HCT116 (cell line): ENCODE measurements around the gene DHRSX. TPM values are rescaled to one million over a fixed set of nuclear protein-coding genes. Genes with fewer than 3 reads are reported as not detected.
"Not testable (repeated sequence)": the region's sequence is repeated elsewhere in the genome, so short reads cannot be mapped to it uniquely, and the experiment has no call there.

Experiments
- ATAC-seq: fragments of 200-7000 bp; cut with Tn5 transposase; 2 replicates; pipeline ENCODE4 v1.9.1; 2020; ENCODE audit warnings: mild to moderate bottlenecking, moderate library complexity
- BruUV-seq: library from RNA; stranded (reverse); fragments of 400-500 nt; replicated peaks from 2 replicates; lab custom pipeline; 2021; lab: Mats Ljungman, UMichigan
- CTCF ChIA-PET: fragments of 300-600 bp; sonication (Branson Sonifier 250); formaldehyde crosslinking; loops from one replicate; lab custom pipeline; 2021; ENCODE audit warnings: antibody characterized with exemption; lab: Charles Lee
- POLR2A ChIA-PET: fragments of 300-600, 350-600 bp; sonication (Branson Sonifier 250); formaldehyde crosslinking; loops from one replicate; lab custom pipeline; 2021; ENCODE audit warnings: antibody characterized with exemption; lab: Charles Lee
- RAD21 ChIA-PET, 2 experiments: fragments of 300-600 bp; sonication (Branson Sonifier 250); formaldehyde crosslinking; loops; one replicate each; lab custom pipeline; 2023; ENCODE audit warnings: low total read pairs in 2 of 2; ENCODE audit not compliant: uncharacterized antibody in 2 of 2, unreplicated experiment in 2 of 2, low non-redundant PET in 1 of 2; lab: Charles Lee
- DNase-seq: peaks from one replicate; pipeline ENCODE4 v3.0.0-alpha.2; 2010; ENCODE audit warnings: low read depth, low spot score
- H2AFZ ChIP-seq: fragments of 200-600 bp; shearing (Covaris generic), sonication (generic); 2 replicates; pipeline ENCODE4 v1.6.1; 2017; ENCODE audit warnings: low read depth, mixed run types, mixed read lengths, antibody characterized with exemption, low read length; ENCODE audit not compliant: poor library complexity, severe bottlenecking
- H3K27ac ChIP-seq: 2 replicates; pipeline ENCODE4 v1.5.1; 2012; ENCODE audit warnings: low read depth, low read length
- H3K27me3 ChIP-seq: fragments of 200-600 bp; sonication (generic); 2 replicates; pipeline ENCODE4 v1.6.1; 2016; ENCODE audit warnings: mixed run types, low read length, mixed read lengths; ENCODE audit not compliant: insufficient read depth
- H3K36me3 ChIP-seq, 2 experiments: fragments of 200-500 bp in 1 of 2; fragments of 200-600 bp in 1 of 2; sonication (Bioruptor generic) in 1 of 2; sonication (generic) in 1 of 2; 2 replicates each; pipeline versions ENCODE4 v1.5.1 to v1.6.1; 2014 to 2016; ENCODE audit warnings: low read length in 2 of 2, inconsistent platforms in 1 of 2, mixed read lengths in 1 of 2, mixed run types in 1 of 2; ENCODE audit not compliant: insufficient read depth in 2 of 2, control insufficient read depth in 1 of 2
- H3K4me1 ChIP-seq, 2 experiments: fragments of 200-600 bp in 1 of 2; sonication (generic) in 1 of 2; 2 replicates each; pipeline versions ENCODE4 v1.5.1 to v1.6.1; 2012 to 2017; ENCODE audit warnings: low read length in 2 of 2, inconsistent platforms in 1 of 2, mild to moderate bottlenecking in 1 of 2, mixed read lengths in 1 of 2, mixed run types in 1 of 2, moderate library complexity in 1 of 2; ENCODE audit not compliant: insufficient read depth in 2 of 2, control insufficient read depth in 1 of 2
- H3K4me2 ChIP-seq: fragments of 200-600 bp; sonication (generic); 2 replicates; pipeline ENCODE4 v1.6.1; 2017; ENCODE audit warnings: mixed run types, low read length, mixed read lengths
- H3K4me3 ChIP-seq, 2 experiments: fragments of 200-600 bp in 1 of 2; sonication (generic) in 1 of 2; replicated peaks in 1 of 2; 2 replicates each; pipeline ENCODE4 v1.5.1; 2011 to 2016; ENCODE audit warnings: low read length in 2 of 2, control low read depth in 1 of 2, low read depth in 1 of 2, mild to moderate bottlenecking in 1 of 2, mixed read lengths in 1 of 2, mixed run types in 1 of 2
- H3K79me2 ChIP-seq: fragments of 200-600 bp; sonication (generic); 2 replicates; pipeline ENCODE4 v1.6.1; 2017; ENCODE audit warnings: mild to moderate bottlenecking, mixed run types, low read length, moderate library complexity, mixed read lengths; ENCODE audit not compliant: insufficient read depth
- H3K9ac ChIP-seq: fragments of 200-600 bp; sonication (generic); 2 replicates; pipeline ENCODE4 v1.6.1; 2016; ENCODE audit warnings: low read length, mixed read lengths
- H3K9me2 ChIP-seq: fragments of 200-600 bp; sonication (generic), shearing (Covaris generic); 2 replicates; pipeline ENCODE4 v1.6.1; 2017; ENCODE audit warnings: mixed run types, mild to moderate bottlenecking, moderate library complexity; ENCODE audit not compliant: insufficient read depth
- H3K9me3 ChIP-seq, 2 experiments: fragments of 200-500 bp in 1 of 2; fragments of 200-600 bp in 1 of 2; sonication (Bioruptor generic) in 1 of 2; sonication (generic) in 1 of 2; 2 replicates each; pipeline ENCODE4 v1.6.1; 2014 to 2017; ENCODE audit warnings: low read length in 2 of 2, mixed read lengths in 2 of 2, inconsistent platforms in 1 of 2, low read depth in 1 of 2, mild to moderate bottlenecking in 1 of 2, mixed run types in 1 of 2, moderate library complexity in 1 of 2; ENCODE audit not compliant: control insufficient read depth in 1 of 2, insufficient read depth in 1 of 2
- H4K20me1 ChIP-seq: fragments of 200-600 bp; sonication (generic), shearing (Covaris generic); 2 replicates; pipeline ENCODE4 v1.6.1; 2017; ENCODE audit warnings: mixed run types, mild to moderate bottlenecking, moderate library complexity; ENCODE audit not compliant: insufficient read depth
- CBX3 ChIP-seq: IDR thresholded peaks from 2 replicates; pipeline ENCODE4 v1.6.1; 2012; ENCODE audit warnings: low read depth
- CEBPB ChIP-seq: IDR thresholded peaks from 2 replicates; pipeline ENCODE4 v1.6.1; 2012; ENCODE audit warnings: low read depth
- EGR1 ChIP-seq: IDR thresholded peaks from 2 replicates; pipeline ENCODE4 v1.6.1; 2012; ENCODE audit warnings: low read depth
- ELF1 ChIP-seq: IDR thresholded peaks from 2 replicates; pipeline ENCODE4 v1.6.1; 2012; ENCODE audit warnings: low read depth, borderline replicate concordance
- EZH2 ChIP-seq: fragments of 200-600 bp; sonication (generic); IDR thresholded peaks from 2 replicates; pipeline ENCODE4 v1.6.1; 2017; ENCODE audit warnings: antibody characterized with exemption, mixed run types
- EZH2phosphoT487 ChIP-seq: fragments of 200-600 bp; IDR thresholded peaks from 2 replicates; pipeline ENCODE4 v1.6.1; 2018; ENCODE audit warnings: antibody characterized with exemption, borderline replicate concordance
- FOSL1 ChIP-seq: IDR thresholded peaks from 2 replicates; pipeline ENCODE4 v1.6.1; 2012; ENCODE audit warnings: low read depth
- MAX ChIP-seq: IDR thresholded peaks from 2 replicates; pipeline ENCODE4 v1.6.1; 2012
- POLR2A ChIP-seq: IDR thresholded peaks from 2 replicates; pipeline ENCODE4 v1.7.0; 2011; ENCODE audit warnings: borderline replicate concordance; ENCODE audit not compliant: insufficient read depth, insufficient read length; ENCODE audit errors: extremely low read depth
- POLR2AphosphoS5 ChIP-seq: IDR thresholded peaks from 2 replicates; pipeline ENCODE4 v1.6.1; 2011; ENCODE audit warnings: mild to moderate bottlenecking, low read depth, low read length, moderate library complexity
- RAD21 ChIP-seq: IDR thresholded peaks from 2 replicates; pipeline ENCODE4 v1.6.1; 2012; ENCODE audit warnings: low read depth, mild to moderate bottlenecking
- SIN3A ChIP-seq: IDR thresholded peaks from 2 replicates; pipeline ENCODE4 v1.6.1; 2012; ENCODE audit warnings: low read depth
- SP1 ChIP-seq: IDR thresholded peaks from 2 replicates; pipeline ENCODE4 v1.6.1; 2012; ENCODE audit warnings: low read depth
- SRF ChIP-seq: IDR thresholded peaks from 2 replicates; pipeline ENCODE4 v1.6.1; 2012; ENCODE audit warnings: low read depth
- ZFX ChIP-seq: fragments of 450-650 bp; IDR thresholded peaks from 2 replicates; pipeline ENCODE4 v1.6.1; 2017
- ZNF274 ChIP-seq: fragments of 200-500 bp; sonication (Bioruptor generic); IDR thresholded peaks from 2 replicates; pipeline ENCODE4 v1.6.1; 2014; ENCODE audit warnings: mild to moderate bottlenecking, low read depth, low read length, inconsistent platforms
- intact Hi-C: fragments of 100-400 bp; cut with micrococcal nuclease; formaldehyde crosslinking; loops from 2 replicates; pipeline ENCODE4 v1.10.0; 2022
- total RNA-seq: library from RNA; stranded (reverse); gene quantifications from one replicate; pipeline ENCODE4 v1.2.1, GENCODE V29; 2021; ENCODE audit not compliant: unreplicated experiment
- TF ChIP-seq, protein P1 (sequence below), 3 experiments: fragments of 200-600 bp in 1 of 3; sonication (generic) in 1 of 3; IDR thresholded peaks in 2 of 3; conservative IDR thresholded peaks in 1 of 3; 2 replicates each; pipeline ENCODE4 v1.5.1; 2012 to 2017; ENCODE audit warnings: low read depth in 2 of 3, low read length in 2 of 3, antibody characterized with exemption in 1 of 3, borderline replicate concordance in 1 of 3, control low read depth in 1 of 3, mild to moderate bottlenecking in 1 of 3, mixed read lengths in 1 of 3, mixed run types in 1 of 3, moderate library complexity in 1 of 3; ENCODE audit not compliant: insufficient read depth in 1 of 3
- TF ChIP-seq, protein P2 (sequence below): IDR thresholded peaks from 2 replicates; pipeline ENCODE4 v1.6.1; 2012

DHRSX gene
- total RNA-seq, 1 experiment from 2014 or later = 11.9 TPM

GRCh38 chrX:2460048-2460447, 40.7 kb downstream of the DHRSX start:
- H4K20me1 ChIP-seq, H3K27ac ChIP-seq, H3K27me3 ChIP-seq, H3K9me2 ChIP-seq, H3K36me3 ChIP-seq, H3K9ac ChIP-seq, POLR2A ChIA-PET, CTCF ChIA-PET, intact Hi-C loops, H3K4me3 ChIP-seq, RAD21 ChIA-PET, BruUV-seq, DNase-seq, H3K9me3 ChIP-seq, ATAC-seq, H2AFZ ChIP-seq, H3K4me2 ChIP-seq: not testable (repeated sequence)
- H3K79me2 ChIP-seq = peaks cover 27% of the 10 kb centered on the region
- H3K4me1 ChIP-seq = peaks cover 12 to 63% of the 10 kb centered on the region in 2 experiments

DNA sequence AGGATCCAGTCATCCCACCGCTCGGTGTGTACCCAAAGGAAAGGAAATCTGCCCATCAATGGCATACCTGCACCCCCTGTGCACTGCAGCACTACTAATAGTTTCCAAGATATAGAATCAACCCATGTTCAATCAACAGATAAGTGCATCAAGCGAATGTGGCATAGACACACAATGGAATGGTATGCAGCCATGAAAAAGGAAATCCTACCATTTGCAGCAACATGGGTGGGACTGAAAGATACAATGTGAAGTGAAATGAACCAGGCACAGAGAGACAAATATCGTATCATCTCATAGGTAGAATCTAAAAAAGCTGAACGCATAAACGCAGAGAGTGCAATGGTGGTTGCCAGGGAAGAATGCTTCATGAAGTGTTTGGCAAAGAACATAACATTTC, 42.5 kb downstream of the DHRSX start:
- ChIA-PET CTCF (no interaction called here), POLR2A (no interaction called here), RAD21 (no interaction called here)
- intact Hi-C loops = no loop called here
- Histone ChIP-seq H2AFZ (no peak overlapping the region), H3K27me3 (no peaks in the 10 kb centered on the region), H3K36me3 (no peaks in the 10 kb centered on the region), H3K79me2 (peaks cover 31% of the 10 kb centered on the region), H3K9me2 (no peaks in the 10 kb centered on the region), H3K4me1 (peaks cover 12 to 46% of the 10 kb centered on the region in 2 experiments), H3K9ac (no peak overlapping the region), H3K4me2 (peak overlapping the region; percentile 73), H3K4me3 (peak overlapping the region in 1 of 2 experiments; percentile 25; a peak in 1 of 4 replicates), H4K20me1 (no peaks in the 10 kb centered on the region), H3K9me3 (no peaks in the 10 kb centered on the region), H3K27ac (peak overlapping the region; percentile 93)
- no peak for TF ChIP-seq EGR1
- TF ChIP-seq, protein P1, sequence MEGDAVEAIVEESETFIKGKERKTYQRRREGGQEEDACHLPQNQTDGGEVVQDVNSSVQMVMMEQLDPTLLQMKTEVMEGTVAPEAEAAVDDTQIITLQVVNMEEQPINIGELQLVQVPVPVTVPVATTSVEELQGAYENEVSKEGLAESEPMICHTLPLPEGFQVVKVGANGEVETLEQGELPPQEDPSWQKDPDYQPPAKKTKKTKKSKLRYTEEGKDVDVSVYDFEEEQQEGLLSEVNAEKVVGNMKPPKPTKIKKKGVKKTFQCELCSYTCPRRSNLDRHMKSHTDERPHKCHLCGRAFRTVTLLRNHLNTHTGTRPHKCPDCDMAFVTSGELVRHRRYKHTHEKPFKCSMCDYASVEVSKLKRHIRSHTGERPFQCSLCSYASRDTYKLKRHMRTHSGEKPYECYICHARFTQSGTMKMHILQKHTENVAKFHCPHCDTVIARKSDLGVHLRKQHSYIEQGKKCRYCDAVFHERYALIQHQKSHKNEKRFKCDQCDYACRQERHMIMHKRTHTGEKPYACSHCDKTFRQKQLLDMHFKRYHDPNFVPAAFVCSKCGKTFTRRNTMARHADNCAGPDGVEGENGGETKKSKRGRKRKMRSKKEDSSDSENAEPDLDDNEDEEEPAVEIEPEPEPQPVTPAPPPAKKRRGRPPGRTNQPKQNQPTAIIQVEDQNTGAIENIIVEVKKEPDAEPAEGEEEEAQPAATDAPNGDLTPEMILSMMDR (IDR thresholded peaks at IDR 0.05 in 2 of 3, conservative IDR thresholded peaks at IDR 0.05 in 1 of 3; ENCODE audit: borderline replicate concordance in 1 of 3, insufficient read depth in 1 of 3, low read depth in 2 of 3, low read length in 2 of 3) = no peak
- TF ChIP-seq SP1 = no peak
- no peak for TF ChIP-seq CBX3
- TF ChIP-seq RAD21 = no peak
- TF ChIP-seq POLR2A = no peak
- no peak for TF ChIP-seq ZFX
- no peak for TF ChIP-seq EZH2
- TF ChIP-seq ELF1 = no peak
- no peak for TF ChIP-seq MAX
- TF ChIP-seq POLR2AphosphoS5 = no peak
- TF ChIP-seq EZH2phosphoT487 = no peak
- no peak for TF ChIP-seq ZNF274
- TF ChIP-seq SRF = no peak
- TF ChIP-seq, protein P2, sequence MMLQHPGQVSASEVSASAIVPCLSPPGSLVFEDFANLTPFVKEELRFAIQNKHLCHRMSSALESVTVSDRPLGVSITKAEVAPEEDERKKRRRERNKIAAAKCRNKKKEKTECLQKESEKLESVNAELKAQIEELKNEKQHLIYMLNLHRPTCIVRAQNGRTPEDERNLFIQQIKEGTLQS = no peak
- TF ChIP-seq SIN3A = no peak
- TF ChIP-seq FOSL1 = no peak
- no peak for TF ChIP-seq CEBPB
- DNase-seq (no peak), ATAC-seq (no peak)
- BruUV-seq = no TSS peak
